PFSK-1 (cell line): ENCODE data around the gene TRPM2.

Experiments
- FOXP2 ChIP-seq: optimal IDR thresholded peaks from 2 replicates; pipeline ENCODE3; 2011; ENCODE audit warnings: borderline replicate concordance, control low read depth, inconsistent platforms; ENCODE audit not compliant: insufficient read depth; ENCODE audit errors: extremely low read length, extremely low read depth
- POLR2AphosphoS5 ChIP-seq: IDR thresholded peaks from 2 replicates; pipeline ENCODE4 v1.6.1; 2012; ENCODE audit warnings: low read depth, mild to moderate bottlenecking, control low read depth, low read length, moderate library complexity
- SIN3A ChIP-seq: IDR thresholded peaks from 2 replicates; pipeline ENCODE4 v1.6.1; 2012; ENCODE audit warnings: mild to moderate bottlenecking, low read length, moderate library complexity, borderline replicate concordance; ENCODE audit not compliant: insufficient read depth
- TAF1 ChIP-seq: IDR thresholded peaks from 2 replicates; pipeline ENCODE4 v1.6.1; 2012; ENCODE audit warnings: low read length, control low read depth, borderline replicate concordance; ENCODE audit not compliant: insufficient read depth
- TF ChIP-seq, protein P1 (sequence below), 2 experiments: IDR thresholded peaks; 2 replicates each; pipeline versions ENCODE4 v1.6.1 to v1.8.0; 2011 to 2012; ENCODE audit warnings: low read depth in 2 of 2, low read length in 2 of 2, control low read depth in 1 of 2, inconsistent platforms in 1 of 2, mild to moderate bottlenecking in 1 of 2, moderate library complexity in 1 of 2; ENCODE audit not compliant: insufficient read depth in 1 of 2

The TRPM2 gene

DNA sequence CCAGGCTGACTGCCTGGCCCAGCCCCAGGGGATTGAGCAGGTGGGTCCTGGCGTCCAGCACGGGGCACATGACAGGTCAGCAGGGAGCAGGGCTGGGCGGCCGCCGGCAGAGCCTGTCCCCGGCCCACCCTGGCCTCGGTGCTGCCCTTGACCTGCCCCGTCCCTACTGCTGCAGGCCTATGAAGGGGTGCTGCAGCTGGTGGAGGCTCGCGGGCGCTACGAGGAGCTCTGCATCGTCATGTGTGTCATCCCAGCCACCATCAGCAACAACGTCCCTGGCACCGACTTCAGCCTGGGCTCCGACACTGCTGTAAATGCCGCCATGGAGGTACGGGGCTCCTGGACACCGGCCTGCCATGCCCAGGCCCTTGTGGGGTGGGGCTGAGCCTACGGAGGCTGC is 29.8 kb upstream of the TRPM2 start:
- TF ChIP-seq TAF1 (no peak), SIN3A (no peak), POLR2AphosphoS5 (no peak), FOXP2 (no peak)
- TF ChIP-seq, protein P1, sequence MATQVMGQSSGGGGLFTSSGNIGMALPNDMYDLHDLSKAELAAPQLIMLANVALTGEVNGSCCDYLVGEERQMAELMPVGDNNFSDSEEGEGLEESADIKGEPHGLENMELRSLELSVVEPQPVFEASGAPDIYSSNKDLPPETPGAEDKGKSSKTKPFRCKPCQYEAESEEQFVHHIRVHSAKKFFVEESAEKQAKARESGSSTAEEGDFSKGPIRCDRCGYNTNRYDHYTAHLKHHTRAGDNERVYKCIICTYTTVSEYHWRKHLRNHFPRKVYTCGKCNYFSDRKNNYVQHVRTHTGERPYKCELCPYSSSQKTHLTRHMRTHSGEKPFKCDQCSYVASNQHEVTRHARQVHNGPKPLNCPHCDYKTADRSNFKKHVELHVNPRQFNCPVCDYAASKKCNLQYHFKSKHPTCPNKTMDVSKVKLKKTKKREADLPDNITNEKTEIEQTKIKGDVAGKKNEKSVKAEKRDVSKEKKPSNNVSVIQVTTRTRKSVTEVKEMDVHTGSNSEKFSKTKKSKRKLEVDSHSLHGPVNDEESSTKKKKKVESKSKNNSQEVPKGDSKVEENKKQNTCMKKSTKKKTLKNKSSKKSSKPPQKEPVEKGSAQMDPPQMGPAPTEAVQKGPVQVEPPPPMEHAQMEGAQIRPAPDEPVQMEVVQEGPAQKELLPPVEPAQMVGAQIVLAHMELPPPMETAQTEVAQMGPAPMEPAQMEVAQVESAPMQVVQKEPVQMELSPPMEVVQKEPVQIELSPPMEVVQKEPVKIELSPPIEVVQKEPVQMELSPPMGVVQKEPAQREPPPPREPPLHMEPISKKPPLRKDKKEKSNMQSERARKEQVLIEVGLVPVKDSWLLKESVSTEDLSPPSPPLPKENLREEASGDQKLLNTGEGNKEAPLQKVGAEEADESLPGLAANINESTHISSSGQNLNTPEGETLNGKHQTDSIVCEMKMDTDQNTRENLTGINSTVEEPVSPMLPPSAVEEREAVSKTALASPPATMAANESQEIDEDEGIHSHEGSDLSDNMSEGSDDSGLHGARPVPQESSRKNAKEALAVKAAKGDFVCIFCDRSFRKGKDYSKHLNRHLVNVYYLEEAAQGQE (IDR thresholded peaks at IDR 0.05; ENCODE audit: insufficient read depth in 1 of 2, low read depth in 2 of 2, low read length in 2 of 2), result no peak

DNA sequence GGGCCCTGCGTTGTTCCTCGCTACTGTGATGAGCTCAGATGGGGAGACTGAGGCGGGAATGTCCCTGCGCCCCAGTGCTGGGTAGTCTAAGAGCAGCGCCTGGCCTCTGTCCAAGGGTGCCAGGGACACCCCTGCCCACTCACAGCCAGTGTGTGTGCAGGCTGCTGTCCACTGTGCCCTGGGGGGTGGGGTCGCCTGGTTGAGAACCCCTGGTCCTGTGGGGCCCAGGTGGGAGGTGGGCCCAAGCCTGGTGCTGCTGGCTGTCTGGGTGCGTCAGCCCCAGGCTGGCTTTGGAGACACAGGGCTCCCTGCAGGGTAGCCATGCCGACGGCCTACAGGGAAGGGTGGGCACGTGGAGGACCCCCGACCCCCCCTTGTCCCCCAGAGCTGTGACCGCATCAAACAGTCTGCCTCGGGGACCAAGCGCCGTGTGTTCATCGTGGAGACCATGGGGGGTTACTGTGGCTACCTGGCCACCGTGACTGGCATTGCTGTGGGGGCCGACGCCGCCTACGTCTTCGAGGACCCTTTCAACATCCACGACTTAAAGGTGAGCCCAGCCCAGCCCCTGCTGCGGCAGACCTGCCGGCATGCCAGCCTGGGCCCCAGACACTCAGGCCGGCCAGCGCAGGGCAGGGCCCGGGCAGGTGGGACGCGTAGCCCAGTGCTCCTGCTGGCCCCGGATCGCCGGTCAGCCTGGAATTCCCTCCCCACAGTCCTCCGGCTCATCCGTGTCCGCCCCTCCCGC is 29.1 kb upstream of the TRPM2 start:
- TF ChIP-seq SIN3A, result no peak
- TF ChIP-seq TAF1, result no peak
- TF ChIP-seq, protein P1 (IDR thresholded peaks at IDR 0.05; ENCODE audit: insufficient read depth in 1 of 2, low read depth in 2 of 2, low read length in 2 of 2), result no peak
- no peak for TF ChIP-seq POLR2AphosphoS5
- no peak for TF ChIP-seq FOXP2

DNA sequence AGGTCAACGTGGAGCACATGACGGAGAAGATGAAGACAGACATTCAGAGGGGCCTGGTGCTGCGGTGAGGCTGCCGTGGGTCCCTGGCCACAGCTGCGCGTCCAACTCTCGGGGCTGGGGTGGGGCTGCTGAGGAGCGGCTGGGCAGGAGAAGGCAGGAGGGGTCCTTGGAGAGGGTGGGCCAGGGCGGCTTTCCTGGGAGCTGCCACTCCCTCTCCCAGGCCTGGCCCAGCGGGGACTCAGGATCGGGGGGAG is 28.6 kb upstream of the TRPM2 start:
- TF ChIP-seq, protein P1 (IDR thresholded peaks at IDR 0.05; ENCODE audit: insufficient read depth in 1 of 2, low read depth in 2 of 2, low read length in 2 of 2), result no peak
- TF ChIP-seq SIN3A (no peak), TAF1 (no peak), POLR2AphosphoS5 (no peak), FOXP2 (no peak)

DNA sequence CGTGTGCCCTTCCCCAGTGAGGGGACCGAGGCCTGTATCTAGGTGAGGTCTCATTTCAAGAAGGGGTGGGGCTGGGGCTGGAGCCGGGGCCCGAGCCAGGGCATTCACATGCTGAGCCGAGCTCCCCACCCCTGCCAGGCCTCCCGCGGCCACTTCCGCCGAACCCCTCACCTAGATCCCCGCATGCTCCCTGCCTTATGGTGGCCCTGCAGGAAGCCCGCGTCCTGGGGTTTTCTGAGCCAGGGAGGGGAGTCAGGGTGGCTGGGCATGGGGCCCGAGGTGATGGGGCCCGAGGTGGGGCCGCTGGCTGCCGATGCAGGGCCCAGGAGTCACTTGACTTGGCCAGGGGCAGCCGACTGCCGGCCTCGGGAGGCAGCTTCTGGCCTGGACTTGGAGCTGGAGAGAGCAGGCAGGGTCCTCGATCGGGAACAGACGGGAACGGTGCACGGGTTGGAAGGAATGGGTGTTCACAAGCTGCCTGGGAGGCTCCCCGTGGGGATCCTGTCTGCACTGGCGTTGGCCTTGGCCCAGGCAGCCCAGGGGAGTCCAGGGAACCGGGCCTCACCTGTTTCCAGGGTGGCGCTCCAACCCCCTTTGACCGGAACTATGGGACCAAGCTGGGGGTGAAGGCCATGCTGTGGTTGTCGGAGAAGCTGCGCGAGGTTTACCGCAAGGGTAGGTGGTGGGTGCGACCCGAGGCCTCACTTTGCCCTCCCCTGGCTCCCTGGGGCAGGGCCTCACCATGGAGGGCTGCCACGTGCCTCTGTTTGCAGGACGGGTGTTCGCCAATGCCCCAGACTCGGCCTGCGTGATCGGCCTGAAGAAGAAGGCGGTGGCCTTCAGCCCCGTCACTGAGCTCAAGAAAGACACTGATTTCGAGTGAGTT is 27.8 kb upstream of the TRPM2 start:
- TF ChIP-seq SIN3A (no peak), TAF1 (no peak), FOXP2 (no peak), POLR2AphosphoS5 (0 out of 2 replicates have a peak, but pooled peaks have one; percentile 11)
- TF ChIP-seq, protein P1 (IDR thresholded peaks at IDR 0.05; ENCODE audit: insufficient read depth in 1 of 2, low read depth in 2 of 2, low read length in 2 of 2), result no peak
